DLD1 (cell line): Measurements from ENCODE around the gene LIN9.
"Not testable (repeated sequence)": the region's sequence is repeated elsewhere in the genome, so short reads cannot be mapped to it uniquely, and the experiment has no call there.

Experiments
- in situ Hi-C: cut with HindIII; loops from 2 replicates; pipeline ENCODE4 v1.10.0; 2017; ENCODE audit warnings: low sequenced_read_pairs

LIN9 gene

DNA sequence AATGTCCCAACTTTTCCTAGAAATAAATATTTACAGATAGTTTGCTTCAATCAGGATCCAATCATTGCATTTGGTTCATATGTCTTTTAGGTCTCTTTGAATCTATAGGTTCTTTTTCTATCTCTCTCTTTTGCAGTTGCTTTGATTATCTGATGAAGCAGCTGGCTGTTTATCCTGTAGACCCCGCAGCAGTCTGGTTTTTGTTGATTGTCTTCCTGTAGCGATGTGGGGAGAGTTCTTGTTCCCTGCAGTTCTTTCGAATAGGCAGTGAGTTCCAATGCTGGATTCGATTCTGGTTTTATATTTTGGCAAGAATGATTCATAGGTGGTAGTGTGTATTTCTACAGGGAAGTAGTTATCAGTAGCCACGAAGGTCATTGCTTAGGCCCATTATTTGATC is 92.9 kb downstream of the LIN9 start:
- in situ Hi-C loops: no loop called here

- in situ Hi-C loops: no loop called here
Observed at GRCh38 chr1:226215239-226215638, 93.7 kb downstream of the LIN9 start.

- in situ Hi-C loops: no loop called here
Observed at GRCh38 chr1:226212545-226212944, 96.4 kb downstream of the LIN9 start.

DNA sequence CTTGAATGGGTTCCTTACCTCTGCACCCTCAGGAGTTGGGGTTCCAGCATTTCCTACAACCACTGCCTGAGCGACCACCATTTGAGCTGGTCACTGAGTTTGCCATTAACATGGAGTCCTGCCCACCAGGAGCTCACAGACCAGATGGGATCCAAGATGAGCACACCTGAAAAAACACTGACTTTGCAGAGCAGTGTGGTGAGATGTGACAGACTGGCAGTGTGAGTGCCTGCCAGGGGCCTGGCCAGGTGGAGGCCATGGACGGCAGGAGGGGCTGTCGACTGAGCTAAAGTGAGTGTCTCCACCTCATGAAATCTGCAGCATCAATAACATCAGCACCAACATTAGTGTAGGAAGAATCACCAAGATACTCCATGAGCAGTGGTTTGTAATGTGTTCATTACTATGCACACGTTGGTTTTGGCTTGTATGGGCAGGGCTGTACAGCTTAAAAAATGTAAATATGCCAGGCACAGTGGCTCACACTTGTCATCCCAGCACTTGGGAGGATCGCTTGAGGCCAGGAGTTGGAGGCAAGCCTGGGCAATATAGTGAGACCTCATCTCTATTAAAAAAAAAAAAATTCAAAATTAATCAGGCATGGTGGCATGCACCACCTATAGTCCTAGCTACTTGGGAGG is 97.7 kb downstream of the LIN9 start:
- in situ Hi-C loops: no loop called here

- in situ Hi-C loops: no loop called here
Observed at GRCh38 chr1:226210571-226211176, 98.3 kb downstream of the LIN9 start.

DNA sequence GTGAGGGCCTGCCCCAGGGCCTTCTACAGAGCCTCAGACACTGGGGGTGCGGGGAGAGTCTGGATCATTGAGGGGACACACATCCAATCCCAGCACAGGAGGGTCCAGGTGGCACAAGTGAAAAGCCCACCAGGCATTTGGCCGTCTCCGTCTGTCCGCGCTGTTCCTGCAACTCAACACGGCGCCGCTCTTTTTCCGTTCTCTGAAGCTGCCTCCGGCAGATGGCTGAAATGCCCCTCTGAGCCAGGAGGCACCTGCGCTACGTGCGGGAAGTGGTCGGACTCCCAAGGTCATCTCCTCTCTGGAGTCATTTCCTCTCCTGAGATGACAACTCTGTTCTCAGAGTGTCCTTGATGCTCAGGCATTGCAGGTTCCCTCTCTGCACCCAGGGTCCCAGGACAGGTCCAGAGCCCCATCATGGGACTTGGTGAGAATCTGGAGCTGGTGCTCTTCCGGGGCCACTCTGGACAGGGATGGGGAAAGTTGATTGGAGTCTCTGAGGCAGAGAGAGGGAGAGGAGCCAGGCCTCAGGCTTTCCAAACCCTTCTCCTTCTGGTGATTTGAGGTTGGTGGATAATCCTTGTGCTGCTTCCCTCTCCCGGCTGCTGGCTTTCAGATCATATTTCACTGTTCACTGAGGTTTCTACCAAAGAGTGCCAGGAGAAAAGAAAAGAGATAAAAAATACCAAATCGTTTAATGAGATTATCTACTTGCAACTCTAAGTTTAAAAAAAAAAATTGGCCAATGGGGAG is 99.5 kb downstream of the LIN9 start:
- in situ Hi-C loops: no loop called here

- in situ Hi-C loops: no loop called here
Observed at GRCh38 chr1:226207048-226207447, 101.9 kb downstream of the LIN9 start.

DNA sequence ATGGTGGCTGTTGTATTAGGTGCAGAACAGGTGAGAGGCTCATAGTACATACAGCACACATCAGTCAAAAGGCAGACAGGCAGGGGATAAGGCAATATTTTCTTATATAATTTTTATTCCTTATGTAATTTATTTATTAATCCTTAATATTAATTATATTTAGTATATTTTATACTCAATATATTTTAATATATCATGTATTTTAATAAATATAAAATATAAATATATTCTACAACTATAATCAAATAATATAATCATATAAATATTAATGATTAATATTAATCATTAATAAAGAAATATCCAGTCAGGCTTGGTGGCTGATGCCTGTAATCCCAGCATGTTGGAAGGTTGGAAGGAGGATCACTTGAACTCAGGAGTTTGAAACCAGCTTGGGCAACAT is 104.8 kb downstream of the LIN9 start:
- in situ Hi-C loops: no loop called here

GRCh38 chr1:226203655-226204054 is 105.3 kb downstream of the LIN9 start:
- in situ Hi-C loops: no loop called here

- in situ Hi-C loops: no loop called here
Observed at GRCh38 chr1:226203240-226203639, 105.7 kb downstream of the LIN9 start.

GRCh38 chr1:226202666-226203065 is 106.3 kb downstream of the LIN9 start:
- in situ Hi-C loops: not testable (repeated sequence)

DNA sequence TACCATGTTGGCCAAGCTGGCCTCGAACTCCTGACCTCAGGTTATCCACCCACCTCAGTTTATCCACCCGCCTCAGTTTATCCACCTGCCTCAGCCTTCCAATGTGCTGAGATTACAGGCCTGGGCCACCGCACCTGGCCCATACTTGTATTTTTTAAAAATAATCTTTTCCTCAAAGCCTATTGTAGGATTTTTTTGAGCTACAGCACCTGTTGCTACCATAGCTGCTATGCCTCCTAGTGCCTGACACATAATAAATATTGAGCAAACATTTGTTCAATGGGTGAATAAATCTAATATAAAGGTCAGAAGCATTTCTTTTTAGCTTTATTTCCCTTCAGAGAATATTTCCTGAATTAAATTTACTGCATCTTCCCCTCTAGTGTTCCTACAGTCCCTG is 106.7 kb downstream of the LIN9 start:
- in situ Hi-C loops: no loop called here

DNA sequence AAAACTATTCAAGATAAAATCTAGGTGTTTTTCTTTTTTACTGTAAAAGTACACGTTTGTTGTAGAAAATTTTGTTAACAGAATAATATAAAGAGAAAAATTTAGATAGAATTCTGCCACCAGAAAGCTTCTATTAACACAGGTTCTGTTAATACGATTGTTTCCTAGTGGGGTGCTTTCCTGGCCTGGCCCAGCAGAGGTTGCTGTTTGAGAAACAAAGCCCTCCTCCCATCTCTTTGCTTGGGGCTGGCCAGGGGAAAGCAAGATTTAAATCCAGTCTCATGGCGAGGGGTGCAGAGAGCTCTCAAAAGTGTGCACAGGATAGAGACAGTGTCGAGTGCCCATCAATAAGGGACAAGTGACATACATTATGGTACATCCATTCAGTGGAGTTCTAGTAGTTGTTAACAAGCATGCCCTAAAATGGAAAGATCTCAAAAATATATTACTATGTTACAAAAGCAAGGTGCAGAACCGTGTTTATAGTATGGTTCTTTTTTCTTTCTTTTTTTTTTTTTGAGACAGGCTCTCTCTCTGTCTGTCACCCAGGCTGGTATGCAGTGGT is 107.9 kb downstream of the LIN9 start:
- in situ Hi-C loops: no loop called here

GRCh38 chr1:226199971-226200370 is 109.0 kb downstream of the LIN9 start:
- in situ Hi-C loops: no loop called here

DNA sequence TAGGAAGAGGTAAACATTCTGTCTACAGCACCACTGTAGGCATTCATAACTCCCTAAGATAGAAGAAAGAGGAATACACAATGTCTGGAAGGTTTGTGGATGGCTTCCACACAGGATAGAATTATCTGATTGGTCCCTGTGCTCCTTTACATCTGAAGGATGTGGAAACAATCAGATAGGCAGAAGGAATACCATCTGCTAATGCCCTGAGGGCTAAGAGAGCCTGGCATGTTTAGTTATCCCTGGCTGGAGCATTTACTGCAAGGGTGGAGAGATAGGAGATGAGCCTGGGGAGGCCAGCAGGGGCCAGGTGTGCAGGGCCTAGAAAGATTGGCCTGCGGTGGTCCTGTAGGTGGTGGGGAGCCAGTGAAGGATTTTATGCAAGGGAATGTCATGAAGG is 113.8 kb downstream of the LIN9 start:
- in situ Hi-C loops: no loop called here

GRCh38 chr1:226187380-226187779 is 121.6 kb downstream of the LIN9 start:
- in situ Hi-C loops: no loop called here

GRCh38 chr1:226187019-226187322 is 122.0 kb downstream of the LIN9 start:
- in situ Hi-C loops: no loop called here

DNA sequence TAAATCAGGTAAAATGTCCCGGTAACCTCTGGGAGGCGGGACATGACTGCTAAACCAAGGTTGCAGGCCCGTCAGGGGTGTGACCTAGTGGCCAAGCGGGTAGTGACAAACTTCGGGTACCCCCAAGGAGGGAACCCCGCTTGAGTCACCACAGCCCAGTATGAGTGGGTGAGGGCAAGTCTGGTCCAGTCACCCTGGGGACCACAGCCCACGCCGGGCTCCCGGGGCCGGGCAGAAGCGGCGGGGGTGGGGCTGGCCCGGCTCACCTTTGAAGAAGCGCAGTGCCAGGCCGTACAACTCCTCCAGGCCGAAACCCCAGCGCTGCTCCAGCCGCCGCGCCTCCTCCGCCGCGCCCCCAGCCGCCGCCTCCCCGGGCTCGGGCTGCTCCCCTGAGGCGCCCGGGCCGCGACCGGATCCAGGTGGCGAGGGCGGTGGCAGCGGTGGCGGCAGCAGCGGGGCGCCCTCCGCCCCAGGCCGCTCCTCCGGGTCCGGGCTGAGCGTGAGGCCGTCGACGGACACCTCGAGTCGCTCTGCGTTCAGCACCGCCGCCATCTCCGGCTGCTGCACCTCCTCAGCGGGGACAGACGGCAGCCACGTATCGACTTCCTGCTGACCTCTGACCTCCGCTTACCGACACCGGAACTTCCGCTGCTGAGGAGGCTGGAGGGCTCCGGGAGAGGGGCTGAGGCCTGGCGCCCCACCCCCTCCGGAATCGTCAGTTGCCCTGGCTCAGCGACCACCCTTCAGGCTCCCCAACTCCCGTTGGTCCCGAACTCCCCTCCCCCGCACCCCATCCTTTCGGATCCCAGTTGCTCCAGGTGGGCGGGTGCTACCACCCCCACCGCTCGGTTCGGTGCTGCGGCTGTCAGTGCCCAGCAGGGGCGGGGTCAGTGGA is 122.6 kb downstream of the LIN9 start, which contains the start of gene ACBD3:
Gene ACBD3 (minus strand): TSS at position 618 of the 895 bp plus-strand sequence. CDS start 66 bp downstream, at position 552.
- in situ Hi-C loops: no loop called here

DNA sequence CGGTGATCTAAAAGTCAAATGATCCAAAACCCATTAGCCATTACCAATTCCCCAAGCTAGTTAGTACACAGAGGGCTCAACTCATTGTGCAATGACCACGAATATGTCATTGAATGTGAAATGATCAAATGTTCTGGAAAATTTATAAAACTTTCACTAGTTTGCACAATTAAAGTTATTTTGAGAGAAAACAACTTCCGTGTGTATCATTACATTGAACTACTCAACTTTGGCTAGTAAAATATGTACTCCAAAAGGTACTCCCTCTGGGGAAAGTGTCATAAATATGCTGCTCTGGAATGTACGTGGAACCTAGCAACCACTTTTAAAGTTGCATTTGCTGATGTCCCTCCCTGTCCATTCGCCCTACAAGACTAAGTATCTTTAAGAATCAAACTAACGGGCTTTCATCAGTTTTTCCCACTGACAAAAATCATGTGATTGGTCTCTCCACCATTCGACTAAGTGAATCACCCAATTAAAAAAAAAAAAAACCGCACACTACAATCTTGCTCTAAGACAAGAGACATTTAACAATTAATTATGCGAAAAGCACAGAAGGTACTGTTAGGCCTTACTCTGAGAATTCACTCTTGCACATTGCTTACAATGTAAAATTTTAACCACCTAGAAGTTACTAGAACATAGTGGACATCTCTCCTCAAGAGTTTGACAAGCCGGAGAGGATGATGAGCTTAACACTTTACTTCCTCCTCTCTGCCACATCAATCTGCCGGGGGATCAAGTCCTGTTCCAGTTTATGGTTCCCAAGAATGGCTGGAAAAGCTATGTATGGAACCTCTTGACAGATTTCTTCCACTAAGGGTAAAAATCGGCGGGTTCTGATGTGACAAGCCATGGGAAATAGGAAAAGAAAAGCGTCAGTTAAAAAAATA is 123.6 kb downstream of the LIN9 start:
- in situ Hi-C loops: no loop called here
